ENCODE results near the gene GRIK4. TPM values are rescaled to one million over a fixed set of nuclear protein-coding genes. Genes with fewer than 3 reads are reported as not detected.

Gene GRIK4
- total and polyA plus RNA-seq, 12 donors: 0.33 to 4.8 (median 3.0) TPM

- DNase-seq: peak in 2 of 7 donors; percentile 8 to 63
- no peak overlapping the region for H3K27ac ChIP-seq
- peaks cover 0 to 2% of the 10 kb centered on the region in 2 donors for H3K4me1 ChIP-seq (replicated peaks in 1 of 2)
- H3K9me3 ChIP-seq (replicated peaks in 1 of 3): no peaks in the 10 kb centered on the region
- no peaks in the 10 kb centered on the region for H3K27me3 ChIP-seq
- intact Hi-C loops (cut with DNase I): no loop called here
- H3K36me3 ChIP-seq (replicated peaks in 1 of 2): no peaks in the 10 kb centered on the region
- TF ChIP-seq POLR2A (IDR thresholded peaks at IDR 0.05) (no peak), CTCF (IDR thresholded peaks at IDR 0.05) (no peak)
- no peak overlapping the region for H3K4me3 ChIP-seq
- WGBS, 4 donors: 50 to 80% (median 63%) methylated on average over 10 to 14 of the region's 14 CpGs
Observed at GRCh38 chr11:120667281-120667680, 155.7 kb downstream of the GRIK4 start.

- TF ChIP-seq CTCF (IDR thresholded peaks at IDR 0.05) (no peak), POLR2A (IDR thresholded peaks at IDR 0.05) (no peak)
- H3K27me3 ChIP-seq: no peaks in the 10 kb centered on the region
- H3K4me3 ChIP-seq: no peak overlapping the region
- no peaks in the 10 kb centered on the region for H3K36me3 ChIP-seq (replicated peaks in 1 of 2)
- H3K27ac ChIP-seq: no peak overlapping the region
- DNase-seq: no peak
- WGBS, 4 donors: 88 to 89% (median 89%) methylated on average over 1 of the region's 1 CpG; no CpG with 5 or more reads in 1 of the 4 donors
- H3K4me1 ChIP-seq (replicated peaks in 1 of 2): no peaks in the 10 kb centered on the region
- intact Hi-C loops (cut with DNase I): no loop called here
- H3K9me3 ChIP-seq (replicated peaks in 1 of 3): no peaks in the 10 kb centered on the region
Observed at GRCh38 chr11:120667934-120668333, 156.4 kb downstream of the GRIK4 start.

GRCh38 chr11:120668537-120668936, 157.0 kb downstream of the GRIK4 start:
- H3K27ac ChIP-seq: no peak overlapping the region
- intact Hi-C loops (cut with DNase I): no loop called here
- H3K4me3 ChIP-seq: no peak overlapping the region
- H3K36me3 ChIP-seq (replicated peaks in 1 of 2): no peaks in the 10 kb centered on the region
- no peaks in the 10 kb centered on the region for H3K27me3 ChIP-seq
- no peaks in the 10 kb centered on the region for H3K9me3 ChIP-seq (replicated peaks in 1 of 3)
- H3K4me1 ChIP-seq (replicated peaks in 1 of 2): no peaks in the 10 kb centered on the region
- DNase-seq: no peak
- no peak for TF ChIP-seq POLR2A (IDR thresholded peaks at IDR 0.05)
- no peak for TF ChIP-seq CTCF (IDR thresholded peaks at IDR 0.05)
- WGBS, 4 donors: 72 to 88% (median 86%) methylated on average over 4 of the region's 4 CpGs

- intact Hi-C loops (cut with DNase I): no loop called here
- H3K4me1 ChIP-seq (replicated peaks in 1 of 2): no peaks in the 10 kb centered on the region
- no peak for DNase-seq
- H3K4me3 ChIP-seq: no peak overlapping the region
- H3K36me3 ChIP-seq (replicated peaks in 1 of 2): no peaks in the 10 kb centered on the region
- no peaks in the 10 kb centered on the region for H3K9me3 ChIP-seq (replicated peaks in 1 of 3)
- H3K27ac ChIP-seq: no peak overlapping the region
- 65 to 75% (median 70%) methylated on average over 1 of the region's 1 CpG for WGBS, 4 donors
- H3K27me3 ChIP-seq: no peaks in the 10 kb centered on the region
- no peak for TF ChIP-seq CTCF (IDR thresholded peaks at IDR 0.05)
Observed at GRCh38 chr11:120674542-120674941, 163.0 kb downstream of the GRIK4 start.
